ENCODE results near the gene PPIL3.
"Not testable (repeated sequence)": the region's sequence is repeated elsewhere in the genome, so short reads cannot be mapped to it uniquely, and the experiment has no call there.

Gene PPIL3

GRCh38 chr2:200905618-200906296 is 16.9 kb upstream of the PPIL3 start:
- CTCF ChIA-PET, result interaction anchor here (0.8 to 6.4 kb wide), 32 partner anchors 9 to 327 kb away, joined by 3 to 60 read pairs (median 4); partner anchors contain the start of genes CASP10, CFLAR, NIF3L1 and PPIL3
- peak overlapping the region in 1 of 2 experiments; percentile 25 for H3K27ac ChIP-seq (ENCODE audit: insufficient read depth in 1 of 2, low read depth in 1 of 2, low read length in 2 of 2, poor library complexity in 1 of 2, severe bottlenecking in 2 of 2)

GRCh38 chr2:200901459-200902072 is 12.7 kb upstream of the PPIL3 start:
- H3K36me3 ChIP-seq (ENCODE audit: control insufficient read depth in 4 of 4, insufficient read depth in 4 of 4, low read length in 3 of 4), result peaks cover 22 to 59% (median 40%) of the 10 kb centered on the region in 4 experiments
- peak; percentile 92 to 96 (median 94) for DNase-seq
- H3K4me1 ChIP-seq (ENCODE audit: control extremely low read depth in 1 of 4, control insufficient read depth in 4 of 4, insufficient read depth in 4 of 4, low read length in 3 of 4), result peaks cover 0 to 4% (median 0%) of the 10 kb centered on the region in 4 experiments
- POLR2A ChIA-PET, result interaction anchor here (0.6 to 1.6 kb wide), 2 partner anchors 12 to 276 kb away, joined by 4 read pairs; partner anchors contain the start of gene NIF3L1
- no peaks in the 10 kb centered on the region for H3K27me3 ChIP-seq (replicated peaks in 2 of 5; ENCODE audit: control insufficient read depth in 4 of 5, insufficient read depth in 5 of 5, low read length in 4 of 5)
- 5% methylated on average over 4 of the region's 4 CpGs for WGBS (ENCODE audit: insufficient coverage)
- H3K4me3 ChIP-seq (ENCODE audit: control insufficient read depth in 1 of 7, extremely low read depth in 1 of 7, insufficient read depth in 4 of 7, low read depth in 2 of 7, low read length in 6 of 7), result no peak overlapping the region
- no peaks in the 10 kb centered on the region for H3K9me3 ChIP-seq (ENCODE audit: control extremely low read depth in 1 of 5, control insufficient read depth in 4 of 5, insufficient read depth in 2 of 5, low read depth in 1 of 5, low read length in 4 of 5)
- no peak overlapping the region for H3K27ac ChIP-seq (ENCODE audit: insufficient read depth in 1 of 2, low read depth in 1 of 2, low read length in 2 of 2, poor library complexity in 1 of 2, severe bottlenecking in 2 of 2)
- CTCF ChIA-PET, result interaction anchor here (0.8 to 1.6 kb wide), 20 partner anchors 10 to 331 kb away, joined by 3 to 9 read pairs (median 4); partner anchors contain the start of genes NIF3L1 and ORC2

More at GRCh38 chr2:200905618-200906296, 16.9 kb upstream of the PPIL3 start:
- no peaks in the 10 kb centered on the region for H3K9me3 ChIP-seq (ENCODE audit: control extremely low read depth in 1 of 5, control insufficient read depth in 4 of 5, insufficient read depth in 2 of 5, low read depth in 1 of 5, low read length in 4 of 5)
- H3K27me3 ChIP-seq (replicated peaks in 2 of 5; ENCODE audit: control insufficient read depth in 4 of 5, insufficient read depth in 5 of 5, low read length in 4 of 5), result no peaks in the 10 kb centered on the region
- WGBS (ENCODE audit: insufficient coverage), result no CpG with 5 or more reads among the region's 2 CpGs
- peaks cover 0 to 4% (median 0%) of the 10 kb centered on the region in 4 experiments for H3K4me1 ChIP-seq (ENCODE audit: control extremely low read depth in 1 of 4, control insufficient read depth in 4 of 4, insufficient read depth in 4 of 4, low read length in 3 of 4)
- POLR2A ChIA-PET, result no interaction called here
- H3K36me3 ChIP-seq (ENCODE audit: control insufficient read depth in 4 of 4, insufficient read depth in 4 of 4, low read length in 3 of 4), result peaks cover 3 to 50% (median 29%) of the 10 kb centered on the region in 4 experiments
- no peak overlapping the region for H3K4me3 ChIP-seq (ENCODE audit: control insufficient read depth in 1 of 7, extremely low read depth in 1 of 7, insufficient read depth in 4 of 7, low read depth in 2 of 7, low read length in 6 of 7)
- peak; percentile 70 to 77 (median 72) for DNase-seq

- Histone ChIP-seq H3K4me3 (ENCODE audit: control insufficient read depth in 1 of 7, extremely low read depth in 1 of 7, insufficient read depth in 4 of 7, low read depth in 2 of 7, low read length in 6 of 7) (no peak overlapping the region), H3K9me3 (ENCODE audit: control extremely low read depth in 1 of 5, control insufficient read depth in 4 of 5, insufficient read depth in 2 of 5, low read depth in 1 of 5, low read length in 4 of 5) (no peaks in the 10 kb centered on the region), H3K36me3 (ENCODE audit: control insufficient read depth in 4 of 4, insufficient read depth in 4 of 4, low read length in 3 of 4) (peaks cover 22 to 71% (median 47%) of the 10 kb centered on the region in 4 experiments), H3K27me3 (replicated peaks in 2 of 5; ENCODE audit: control insufficient read depth in 4 of 5, insufficient read depth in 5 of 5, low read length in 4 of 5) (no peaks in the 10 kb centered on the region), H3K4me1 (ENCODE audit: control extremely low read depth in 1 of 4, control insufficient read depth in 4 of 4, insufficient read depth in 4 of 4, low read length in 3 of 4) (peaks cover 0 to 3% (median 0%) of the 10 kb centered on the region in 4 experiments), H3K27ac (ENCODE audit: insufficient read depth in 1 of 2, low read depth in 1 of 2, low read length in 2 of 2, poor library complexity in 1 of 2, severe bottlenecking in 2 of 2) (no peak overlapping the region)
- DNase-seq, result no peak
- POLR2A ChIA-PET, result no interaction called here
- CTCF ChIA-PET, result no interaction called here
Measured at GRCh38 chr2:200899482-200899881, 10.6 kb upstream of the PPIL3 start.

- H3K36me3 ChIP-seq (ENCODE audit: control insufficient read depth in 4 of 4, insufficient read depth in 4 of 4, low read length in 3 of 4), result peaks cover 8 to 77% (median 33%) of the 10 kb centered on the region in 4 experiments
Measured at GRCh38 chr2:200881715-200882249, 7.1 kb downstream of the PPIL3 start.

GRCh38 chr2:200878289-200878880 is 10.5 kb downstream of the PPIL3 start:
- DNase-seq, result no peak
- no CpG with 5 or more reads among the region's 2 CpGs for WGBS (ENCODE audit: insufficient coverage)
- peaks cover 14 to 84% (median 33%) of the 10 kb centered on the region in 4 experiments for H3K36me3 ChIP-seq (ENCODE audit: control insufficient read depth in 4 of 4, insufficient read depth in 4 of 4, low read length in 3 of 4)
- ChIA-PET POLR2A (interaction anchor here (0.6 to 1.0 kb wide), 2 partner anchors 9 to 14 kb away, joined by 3 read pairs; partner anchors contain the start of gene CLK1), CTCF (interaction anchor here (0.6 to 1.2 kb wide), 2 partner anchors 9 to 14 kb away, joined by 3 to 7 read pairs; no protein-coding TSS in a partner anchor)
- H3K4me3 ChIP-seq (ENCODE audit: control insufficient read depth in 1 of 7, extremely low read depth in 1 of 7, insufficient read depth in 4 of 7, low read depth in 2 of 7, low read length in 6 of 7), result no peak overlapping the region
- H3K27ac ChIP-seq (ENCODE audit: insufficient read depth in 1 of 2, low read depth in 1 of 2, low read length in 2 of 2, poor library complexity in 1 of 2, severe bottlenecking in 2 of 2), result no peak overlapping the region
- no peaks in the 10 kb centered on the region for H3K4me1 ChIP-seq (ENCODE audit: control extremely low read depth in 1 of 4, control insufficient read depth in 4 of 4, insufficient read depth in 4 of 4, low read length in 3 of 4)
- H3K27me3 ChIP-seq (replicated peaks in 2 of 5; ENCODE audit: control insufficient read depth in 4 of 5, insufficient read depth in 5 of 5, low read length in 4 of 5), result no peaks in the 10 kb centered on the region
- H3K9me3 ChIP-seq (ENCODE audit: control extremely low read depth in 1 of 5, control insufficient read depth in 4 of 5, insufficient read depth in 2 of 5, low read depth in 1 of 5, low read length in 4 of 5), result no peaks in the 10 kb centered on the region

More at GRCh38 chr2:200881715-200882249, 7.1 kb downstream of the PPIL3 start:
- H3K27ac ChIP-seq (ENCODE audit: insufficient read depth in 1 of 2, low read depth in 1 of 2, low read length in 2 of 2, poor library complexity in 1 of 2, severe bottlenecking in 2 of 2); H3K4me1 ChIP-seq (ENCODE audit: control extremely low read depth in 1 of 4, control insufficient read depth in 4 of 4, insufficient read depth in 4 of 4, low read length in 3 of 4); DNase-seq; H3K9me3 ChIP-seq (ENCODE audit: control extremely low read depth in 1 of 5, control insufficient read depth in 4 of 5, insufficient read depth in 2 of 5, low read depth in 1 of 5, low read length in 4 of 5); H3K27me3 ChIP-seq (replicated peaks in 2 of 5; ENCODE audit: control insufficient read depth in 4 of 5, insufficient read depth in 5 of 5, low read length in 4 of 5); POLR2A ChIA-PET; H3K4me3 ChIP-seq (ENCODE audit: control insufficient read depth in 1 of 7, extremely low read depth in 1 of 7, insufficient read depth in 4 of 7, low read depth in 2 of 7, low read length in 6 of 7): not testable (repeated sequence)
- CTCF ChIA-PET, result interaction anchor here (0.6 kb wide), 1 partner anchor 15 kb away, joined by 3 read pairs; no protein-coding TSS in a partner anchor
- 100% methylated on average over 1 of the region's 2 CpGs for WGBS (ENCODE audit: insufficient coverage)

GRCh38 chr2:200877443-200877842 is 11.4 kb downstream of the PPIL3 start:
- Histone ChIP-seq H3K36me3 (ENCODE audit: control insufficient read depth in 4 of 4, insufficient read depth in 4 of 4, low read length in 3 of 4) (peaks cover 18 to 81% (median 35%) of the 10 kb centered on the region in 4 experiments), H3K4me1 (ENCODE audit: control extremely low read depth in 1 of 4, control insufficient read depth in 4 of 4, insufficient read depth in 4 of 4, low read length in 3 of 4) (no peaks in the 10 kb centered on the region), H3K27ac (ENCODE audit: insufficient read depth in 1 of 2, low read depth in 1 of 2, low read length in 2 of 2, poor library complexity in 1 of 2, severe bottlenecking in 2 of 2) (no peak overlapping the region), H3K4me3 (ENCODE audit: control insufficient read depth in 1 of 7, extremely low read depth in 1 of 7, insufficient read depth in 4 of 7, low read depth in 2 of 7, low read length in 6 of 7) (no peak overlapping the region), H3K27me3 (replicated peaks in 2 of 5; ENCODE audit: control insufficient read depth in 4 of 5, insufficient read depth in 5 of 5, low read length in 4 of 5) (no peaks in the 10 kb centered on the region), H3K9me3 (ENCODE audit: control extremely low read depth in 1 of 5, control insufficient read depth in 4 of 5, insufficient read depth in 2 of 5, low read depth in 1 of 5, low read length in 4 of 5) (no peaks in the 10 kb centered on the region)
- ChIA-PET POLR2A (interaction anchor here (0.6 to 1.0 kb wide), 2 partner anchors 10 to 13 kb away, joined by 3 read pairs; partner anchors contain the start of gene CLK1), CTCF (interaction anchor here (1.2 to 1.8 kb wide), 2 partner anchors 8 to 10 kb away, joined by 6 to 7 read pairs; no protein-coding TSS in a partner anchor)
- no peak for DNase-seq
